Calu3 (cell line): ENCODE measurements around the gene FBXL15. TPM values are rescaled to one million over a fixed set of nuclear protein-coding genes. Genes with fewer than 3 reads are reported as not detected.

Experiments
- BruUV-seq: library from RNA; stranded (reverse); fragments of 400-500 nt; replicated peaks from 2 replicates; lab custom pipeline; 2021; lab: Mats Ljungman, UMichigan
- CTCF ChIA-PET: fragments of 300-600 bp; sonication (Branson Sonifier 250); formaldehyde crosslinking; loops from one replicate; lab custom pipeline; 2022; ENCODE audit warnings: antibody characterized with exemption; lab: Charles Lee
- DNase-seq: peaks from one replicate; pipeline ENCODE4 v3.0.0; 2022
- H3K27ac Mint-ChIP-seq: one replicate; pipeline ENCODE4 v1.8.0; 2022; ENCODE audit warnings: mixed read lengths; ENCODE audit not compliant: unreplicated experiment
- H3K27me3 Mint-ChIP-seq: one replicate; pipeline ENCODE4 v1.8.0; 2022; ENCODE audit warnings: mixed read lengths; ENCODE audit not compliant: unreplicated experiment
- H3K36me3 Mint-ChIP-seq: one replicate; pipeline ENCODE4 v1.8.0; 2022; ENCODE audit warnings: mild to moderate bottlenecking, moderate library complexity, mixed read lengths; ENCODE audit not compliant: insufficient read depth, unreplicated experiment
- H3K4me1 Mint-ChIP-seq: one replicate; pipeline ENCODE4 v1.8.0; 2022; ENCODE audit warnings: mild to moderate bottlenecking, low read depth, mixed read lengths; ENCODE audit not compliant: unreplicated experiment
- H3K4me3 Mint-ChIP-seq: one replicate; pipeline ENCODE4 v1.8.0; 2022; ENCODE audit warnings: mild to moderate bottlenecking, low read depth, moderate library complexity, mixed read lengths; ENCODE audit not compliant: unreplicated experiment
- H3K9me3 Mint-ChIP-seq: one replicate; pipeline ENCODE4 v1.8.0; 2022; ENCODE audit warnings: low read depth, mixed read lengths; ENCODE audit not compliant: unreplicated experiment
- intact Hi-C: fragments of 100-400 bp; cut with micrococcal nuclease; formaldehyde crosslinking; loops from one replicate; pipeline ENCODE4 v1.10.0; 2022; ENCODE audit not compliant: unreplicated experiment
- total RNA-seq: library from RNA; stranded (reverse); gene quantifications from 2 replicates; pipeline ENCODE4 v1.2.3, GENCODE V29; 2022
- TF ChIP-seq, protein P1 (sequence below): fragments of 200-600 bp; IDR thresholded peaks from one replicate; pipeline ENCODE4 v1.8.0; 2022; ENCODE audit warnings: antibody characterized with exemption; ENCODE audit not compliant: unreplicated experiment

FBXL15 gene
- total RNA-seq, 1 experiment from 2014 or later = 6.4 TPM

DNA sequence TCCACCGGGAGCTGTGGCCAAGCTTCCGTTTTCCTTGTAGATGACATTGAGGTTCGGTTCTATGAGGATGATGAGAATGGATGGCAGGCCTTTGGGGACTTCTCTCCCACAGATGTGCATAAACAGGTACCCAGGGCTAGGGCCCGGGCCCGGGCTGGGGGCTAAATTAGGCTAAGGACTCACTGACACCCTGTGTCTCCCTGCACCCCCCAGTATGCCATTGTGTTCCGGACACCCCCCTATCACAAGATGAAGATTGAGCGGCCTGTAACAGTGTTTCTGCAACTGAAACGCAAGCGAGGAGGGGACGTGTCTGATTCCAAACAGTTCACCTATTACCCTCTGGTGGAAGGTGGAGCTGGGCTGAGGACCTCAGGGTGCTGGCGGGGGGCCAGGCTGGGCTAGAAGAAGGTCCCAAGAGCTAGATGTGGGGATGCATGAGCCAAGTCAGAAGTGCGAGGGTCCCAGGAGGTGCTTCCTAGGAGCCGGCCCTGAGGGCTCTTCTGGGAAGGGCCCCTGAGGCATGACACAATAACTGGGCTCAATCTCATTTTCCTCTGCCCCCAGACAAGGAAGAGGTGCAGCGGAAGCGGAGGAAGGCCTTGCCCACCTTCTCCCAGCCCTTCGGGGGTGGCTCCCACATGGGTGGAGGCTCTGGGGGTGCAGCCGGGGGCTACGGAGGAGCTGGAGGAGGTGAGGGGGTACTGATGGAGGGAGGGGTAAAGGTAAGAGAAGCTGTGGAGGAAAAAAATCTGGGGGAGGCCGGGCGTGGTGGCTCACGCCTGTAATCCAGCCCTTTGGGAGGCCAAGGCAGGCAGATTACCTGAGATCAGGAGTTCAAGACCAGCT, 22.2 kb upstream of the FBXL15 start:
- CTCF ChIA-PET = no interaction called here
- intact Hi-C loops = no loop called here
- TF ChIP-seq, protein P1, sequence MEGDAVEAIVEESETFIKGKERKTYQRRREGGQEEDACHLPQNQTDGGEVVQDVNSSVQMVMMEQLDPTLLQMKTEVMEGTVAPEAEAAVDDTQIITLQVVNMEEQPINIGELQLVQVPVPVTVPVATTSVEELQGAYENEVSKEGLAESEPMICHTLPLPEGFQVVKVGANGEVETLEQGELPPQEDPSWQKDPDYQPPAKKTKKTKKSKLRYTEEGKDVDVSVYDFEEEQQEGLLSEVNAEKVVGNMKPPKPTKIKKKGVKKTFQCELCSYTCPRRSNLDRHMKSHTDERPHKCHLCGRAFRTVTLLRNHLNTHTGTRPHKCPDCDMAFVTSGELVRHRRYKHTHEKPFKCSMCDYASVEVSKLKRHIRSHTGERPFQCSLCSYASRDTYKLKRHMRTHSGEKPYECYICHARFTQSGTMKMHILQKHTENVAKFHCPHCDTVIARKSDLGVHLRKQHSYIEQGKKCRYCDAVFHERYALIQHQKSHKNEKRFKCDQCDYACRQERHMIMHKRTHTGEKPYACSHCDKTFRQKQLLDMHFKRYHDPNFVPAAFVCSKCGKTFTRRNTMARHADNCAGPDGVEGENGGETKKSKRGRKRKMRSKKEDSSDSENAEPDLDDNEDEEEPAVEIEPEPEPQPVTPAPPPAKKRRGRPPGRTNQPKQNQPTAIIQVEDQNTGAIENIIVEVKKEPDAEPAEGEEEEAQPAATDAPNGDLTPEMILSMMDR = no peak
- H3K4me1 Mint-ChIP-seq = peaks cover 12% of the 10 kb centered on the region
- no TSS peak for BruUV-seq
- no peaks in the 10 kb centered on the region for H3K27me3 Mint-ChIP-seq
- H3K4me3 Mint-ChIP-seq = no peak overlapping the region
- DNase-seq = no peak
- H3K9me3 Mint-ChIP-seq = no peaks in the 10 kb centered on the region
- no peak overlapping the region for H3K27ac Mint-ChIP-seq
- peaks cover 52% of the 10 kb centered on the region for H3K36me3 Mint-ChIP-seq

DNA sequence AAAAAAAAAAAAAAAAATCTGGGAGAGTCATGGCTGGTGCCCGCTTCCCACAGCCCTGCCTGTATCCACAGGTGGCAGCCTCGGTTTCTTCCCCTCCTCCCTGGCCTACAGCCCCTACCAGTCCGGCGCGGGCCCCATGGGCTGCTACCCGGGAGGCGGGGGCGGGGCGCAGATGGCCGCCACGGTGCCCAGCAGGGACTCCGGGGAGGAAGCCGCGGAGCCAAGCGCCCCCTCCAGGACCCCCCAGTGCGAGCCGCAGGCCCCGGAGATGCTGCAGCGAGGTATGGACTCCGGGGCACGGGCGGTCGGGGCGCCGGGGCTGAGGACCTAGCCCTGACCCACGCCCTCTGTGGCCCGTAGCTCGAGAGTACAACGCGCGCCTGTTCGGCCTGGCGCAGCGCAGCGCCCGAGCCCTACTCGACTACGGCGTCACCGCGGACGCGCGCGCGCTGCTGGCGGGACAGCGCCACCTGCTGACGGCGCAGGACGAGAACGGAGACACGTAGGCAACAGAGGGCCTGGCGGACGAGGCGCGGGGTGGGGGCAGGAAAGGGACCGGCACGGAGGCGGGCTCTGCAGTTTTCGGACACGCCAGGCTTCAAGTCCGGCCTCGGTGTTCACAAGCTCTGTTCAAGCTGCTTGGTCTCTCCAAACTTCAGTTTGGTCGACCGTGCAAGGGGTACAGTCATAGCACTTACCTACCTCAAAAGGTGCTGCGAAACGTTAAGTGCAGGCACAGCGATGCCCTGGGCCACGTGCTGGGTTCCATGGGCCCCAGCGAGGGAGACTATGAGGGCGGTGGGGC, 21.2 kb upstream of the FBXL15 start:
- no peak overlapping the region for H3K27ac Mint-ChIP-seq

DNA sequence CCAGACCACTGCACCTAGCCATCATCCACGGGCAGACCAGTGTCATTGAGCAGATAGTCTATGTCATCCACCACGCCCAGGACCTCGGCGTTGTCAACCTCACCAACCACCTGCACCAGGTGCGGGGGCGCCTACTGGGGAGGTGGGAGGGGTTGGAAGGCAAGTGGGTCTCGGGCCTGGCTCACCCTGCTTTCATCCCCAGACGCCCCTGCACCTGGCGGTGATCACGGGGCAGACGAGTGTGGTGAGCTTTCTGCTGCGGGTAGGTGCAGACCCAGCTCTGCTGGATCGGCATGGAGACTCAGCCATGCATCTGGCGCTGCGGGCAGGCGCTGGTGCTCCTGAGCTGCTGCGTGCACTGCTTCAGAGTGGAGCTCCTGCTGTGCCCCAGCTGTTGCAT, 20.6 kb upstream of the FBXL15 start:
- no peaks in the 10 kb centered on the region for H3K27me3 Mint-ChIP-seq
- intact Hi-C loops = no loop called here
- H3K4me1 Mint-ChIP-seq = peaks cover 12% of the 10 kb centered on the region
- TF ChIP-seq, protein P1 = no peak
- peaks cover 36% of the 10 kb centered on the region for H3K36me3 Mint-ChIP-seq
- CTCF ChIA-PET = no interaction called here
- peak overlapping the region; percentile 39 for H3K27ac Mint-ChIP-seq
- DNase-seq = no peak
- BruUV-seq = no TSS peak
- H3K4me3 Mint-ChIP-seq = no peak overlapping the region
- no peaks in the 10 kb centered on the region for H3K9me3 Mint-ChIP-seq

More for the DNA sequence above, 21.2 kb upstream of the FBXL15 start:
- intact Hi-C loops = no loop called here
- no TSS peak for BruUV-seq
- H3K4me1 Mint-ChIP-seq = peaks cover 12% of the 10 kb centered on the region
- no peak for DNase-seq
- CTCF ChIA-PET = no interaction called here
- TF ChIP-seq, protein P1 = no peak
- H3K9me3 Mint-ChIP-seq = no peaks in the 10 kb centered on the region
- no peaks in the 10 kb centered on the region for H3K27me3 Mint-ChIP-seq
- no peak overlapping the region for H3K4me3 Mint-ChIP-seq
- peaks cover 43% of the 10 kb centered on the region for H3K36me3 Mint-ChIP-seq

DNA sequence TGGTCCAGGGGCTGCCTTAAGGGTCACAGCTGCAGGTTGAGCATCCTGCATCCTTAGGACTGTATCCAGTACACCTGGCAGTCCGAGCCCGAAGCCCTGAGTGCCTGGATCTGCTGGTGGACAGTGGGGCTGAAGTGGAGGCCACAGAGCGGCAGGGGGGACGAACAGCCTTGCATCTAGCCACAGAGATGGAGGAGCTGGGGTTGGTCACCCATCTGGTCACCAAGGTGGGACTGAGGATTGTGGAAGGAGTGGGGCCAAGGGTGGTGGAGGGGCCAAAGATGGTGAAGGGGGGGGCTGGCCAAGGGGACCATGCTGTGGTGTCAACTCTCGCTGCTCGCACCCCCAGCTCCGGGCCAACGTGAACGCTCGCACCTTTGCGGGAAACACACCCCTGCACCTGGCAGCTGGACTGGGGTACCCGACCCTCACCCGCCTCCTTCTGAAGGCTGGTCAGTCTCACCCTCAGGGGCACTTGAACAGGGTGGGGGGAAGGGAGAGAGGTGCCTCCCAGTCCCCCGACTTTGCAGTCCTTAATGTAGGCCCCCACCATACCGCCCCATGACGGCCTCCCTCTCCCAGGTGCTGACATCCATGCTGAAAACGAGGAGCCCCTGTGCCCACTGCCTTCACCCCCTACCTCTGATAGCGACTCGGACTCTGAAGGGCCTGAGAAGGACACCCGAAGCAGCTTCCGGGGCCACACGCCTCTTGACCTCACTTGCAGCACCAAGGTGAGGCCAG, 19.9 kb upstream of the FBXL15 start:
- no peaks in the 10 kb centered on the region for H3K27me3 Mint-ChIP-seq
- TF ChIP-seq, protein P1 = no peak
- H3K27ac Mint-ChIP-seq = peak overlapping the region; percentile 39
- H3K36me3 Mint-ChIP-seq = peaks cover 35% of the 10 kb centered on the region
- intact Hi-C loops = no loop called here
- no TSS peak for BruUV-seq
- CTCF ChIA-PET = no interaction called here
- no peak overlapping the region for H3K4me3 Mint-ChIP-seq
- DNase-seq = no peak
- H3K4me1 Mint-ChIP-seq = peaks cover 12% of the 10 kb centered on the region
- H3K9me3 Mint-ChIP-seq = no peaks in the 10 kb centered on the region
